Cardiac ventricle fibroblast (primary cell): ENCODE data around the gene PSMD10. TPM values are rescaled to one million over a fixed set of nuclear protein-coding genes. Genes with fewer than 3 reads are reported as not detected.

Source experiments
- total RNA-seq: library from RNA; depleted of rRNA; stranded (reverse); fragments of >200 nt; gene quantifications from 2 replicates; pipeline ENCODE4 v1.2.3, GENCODE V29; 2015

PSMD10 gene
- 33.2 and 39.8 TPM in 2 replicates for total RNA-seq

GRCh38 chrX:108091264-108091877, at the start of gene PSMD10, which contains the start of gene ATG4A:
Gene PSMD10, minus strand, starts transcription at chrX:108091542. Its CDS starts 22 bp downstream, at chrX:108091520.
Gene ATG4A, plus strand, starts transcription at chrX:108091778. Its CDS starts 49 bp downstream, at chrX:108091827.

GRCh38 chrX:108044554-108045256, 46.6 kb downstream of the PSMD10 start, which contains the start of gene VSIG1:
Gene VSIG1, plus strand, starts transcription at chrX:108045065. Its CDS starts 66 bp downstream, at chrX:108045131.

Other genes starting within 250 kb of the PSMD10 start
- gene TEX13B, start 109.2 kb downstream of the PSMD10 start, total RNA-seq = not detected in 2 replicates
- 0.05 TPM in 1 of 2 replicates, not detected in the other for gene VSIG1, start 46.5 kb downstream of the PSMD10 start, total RNA-seq
- gene ATG4A, start 236 bp upstream of the PSMD10 start, total RNA-seq = 6.1 and 13.4 TPM in 2 replicates